Stimulated activated CD8-positive, alpha-beta memory T cell treated with anti-CD3 and anti-CD28 coated beads, Interleukin-7, amount 100 ng/mL, for 48 hours (primary cell): ENCODE measurements around the gene TNIK.

Source experiments
- DNase-seq, 2 donors: peaks; one replicate each; pipeline ENCODE4 v3.0.0-alpha.2; 2020; ENCODE audit warnings: low read depth in 1 of 2; ENCODE audit errors: extremely low read depth in 1 of 2

Gene TNIK

DNA sequence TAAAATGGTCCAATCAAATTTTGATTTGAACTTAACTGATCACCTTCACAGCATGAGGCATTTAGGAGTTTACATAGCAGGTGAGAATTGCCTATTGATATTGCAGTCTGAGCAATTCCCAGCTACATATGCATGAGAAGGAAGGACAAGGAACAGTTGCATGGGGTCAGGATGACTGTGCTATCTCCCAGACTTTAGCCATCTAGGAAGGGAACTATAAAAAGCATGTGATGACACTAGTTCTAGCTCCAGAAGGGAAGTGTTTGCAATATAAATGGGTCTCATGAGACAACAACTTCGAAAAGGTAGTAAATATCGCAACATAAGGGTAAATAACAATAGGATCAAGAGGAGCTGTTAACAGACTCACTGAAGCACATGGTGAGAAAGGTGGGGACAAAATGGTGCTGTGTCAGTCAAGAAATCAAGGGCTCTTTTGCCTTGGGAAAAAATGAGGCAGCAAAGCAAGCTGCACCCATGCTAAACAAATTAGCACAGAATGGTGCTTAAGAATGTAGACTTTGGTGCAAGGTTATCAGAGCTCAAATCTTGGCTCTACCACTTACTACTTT, 343.3 kb downstream of the TNIK start:
- DNase-seq: no peak

DNA sequence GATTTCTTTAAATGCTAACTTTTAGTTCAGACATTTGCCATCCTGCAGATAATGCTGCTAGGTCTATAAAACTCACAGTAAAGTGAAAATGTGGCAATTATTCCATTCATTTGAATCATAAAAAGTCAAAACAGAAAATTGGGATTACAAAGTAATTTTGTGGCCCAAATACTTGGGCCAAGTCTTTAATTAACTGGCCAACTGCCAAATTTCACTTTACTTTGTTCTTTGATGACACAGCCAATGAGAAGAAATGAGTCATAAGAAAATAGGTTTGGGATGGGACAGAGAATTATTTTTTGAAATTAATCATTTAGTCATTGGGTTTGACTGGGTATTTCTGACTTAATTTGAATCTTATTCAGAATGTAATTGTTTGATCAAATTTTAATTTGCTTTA, 343.8 kb downstream of the TNIK start:
- DNase-seq: no peak

DNA sequence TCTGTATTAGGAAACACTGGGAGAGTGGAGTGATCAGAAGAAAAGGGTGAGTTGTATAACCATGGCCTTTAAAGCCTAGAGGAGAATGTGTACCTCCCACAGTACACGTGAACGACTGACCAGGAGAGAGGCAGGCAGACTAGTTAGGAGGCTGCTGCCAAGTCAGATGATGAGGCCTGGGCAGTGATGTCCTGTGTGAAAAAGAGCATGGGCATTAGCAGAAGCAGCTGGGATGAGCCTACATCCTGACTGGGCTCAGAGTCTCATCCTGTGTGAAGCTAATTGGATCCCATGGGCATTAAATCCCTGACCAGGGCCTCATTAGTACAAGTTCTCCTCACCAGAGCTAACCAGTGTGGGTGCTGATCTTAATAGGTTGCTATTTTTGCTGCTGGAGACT, 344.5 kb downstream of the TNIK start:
- no peak for DNase-seq

DNA sequence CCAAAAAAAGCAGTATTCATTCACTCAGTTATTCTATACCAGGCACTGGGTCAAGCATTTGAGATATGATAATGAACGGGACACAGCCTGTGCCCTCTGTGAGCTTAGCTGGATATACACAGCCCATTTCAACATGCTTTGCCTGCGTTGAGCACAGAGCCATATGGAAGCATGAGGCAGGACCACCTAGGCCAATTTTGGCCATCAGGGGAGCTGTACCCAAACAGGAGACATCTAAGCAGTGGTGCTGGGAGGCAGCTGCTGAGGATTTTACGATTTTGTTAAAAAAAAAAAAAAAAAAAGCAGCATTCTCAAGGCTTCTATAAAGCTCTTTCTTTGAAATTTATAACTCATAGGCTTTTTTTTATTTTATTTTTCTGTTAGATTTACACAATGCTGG, 346.5 kb downstream of the TNIK start:
- DNase-seq: no peak

DNA sequence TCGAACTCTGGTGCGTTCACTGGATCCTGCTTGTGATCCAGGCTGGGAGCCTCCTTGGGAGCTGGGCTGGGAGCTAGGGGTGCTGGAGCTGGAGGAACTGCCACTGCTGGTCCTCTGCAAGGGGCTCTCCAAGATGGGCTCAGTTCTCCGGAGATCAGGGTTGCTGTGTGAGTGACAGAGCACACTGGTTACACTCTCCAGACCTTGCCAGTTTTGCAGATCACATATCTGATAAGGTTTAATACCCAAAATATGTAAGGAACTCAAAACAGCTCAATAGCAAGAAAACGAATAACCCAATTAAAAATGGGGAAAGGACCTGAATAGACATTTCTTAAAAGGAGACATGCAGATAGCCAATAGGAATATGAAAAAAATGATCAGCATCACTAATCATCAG, 349.5 kb downstream of the TNIK start:
- DNase-seq: no peak

DNA sequence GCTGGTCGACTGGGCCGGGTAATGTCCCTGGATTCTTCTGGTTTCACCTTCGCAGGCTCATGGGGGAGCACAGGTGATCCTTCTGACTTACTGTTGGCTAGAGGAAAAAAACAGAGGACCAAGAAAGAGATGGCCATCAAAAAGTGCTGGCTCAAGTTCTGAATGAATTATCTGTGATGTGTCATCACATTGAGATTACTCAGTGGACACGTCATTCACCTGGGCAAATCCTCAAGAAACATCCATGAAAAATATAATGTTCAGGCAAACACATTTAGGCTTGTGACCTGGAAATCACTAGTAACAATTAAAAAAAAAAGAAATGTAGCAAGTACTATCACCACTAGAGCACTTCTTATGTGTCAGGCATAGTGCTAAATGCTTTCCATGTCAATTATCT, 352.1 kb downstream of the TNIK start:
- DNase-seq: no peak

DNA sequence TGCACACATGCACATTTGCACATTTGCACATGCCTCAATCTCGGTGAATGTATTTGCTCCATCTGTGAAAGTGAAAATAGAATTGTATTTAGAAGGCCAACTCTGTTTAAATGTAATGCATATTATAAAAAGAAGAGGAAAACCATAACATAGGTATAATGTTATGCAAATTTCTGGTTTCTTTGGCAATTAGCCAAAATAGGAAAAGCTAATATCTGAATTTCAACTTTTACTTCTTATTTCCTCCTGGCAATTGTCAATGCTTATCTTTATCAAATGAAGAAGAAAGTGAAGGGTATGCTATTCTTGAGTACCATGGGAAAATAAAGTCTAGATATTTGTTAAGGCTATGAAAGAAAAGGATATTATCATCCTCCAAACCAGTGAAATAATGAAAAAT, 357.0 kb downstream of the TNIK start:
- no peak for DNase-seq

DNA sequence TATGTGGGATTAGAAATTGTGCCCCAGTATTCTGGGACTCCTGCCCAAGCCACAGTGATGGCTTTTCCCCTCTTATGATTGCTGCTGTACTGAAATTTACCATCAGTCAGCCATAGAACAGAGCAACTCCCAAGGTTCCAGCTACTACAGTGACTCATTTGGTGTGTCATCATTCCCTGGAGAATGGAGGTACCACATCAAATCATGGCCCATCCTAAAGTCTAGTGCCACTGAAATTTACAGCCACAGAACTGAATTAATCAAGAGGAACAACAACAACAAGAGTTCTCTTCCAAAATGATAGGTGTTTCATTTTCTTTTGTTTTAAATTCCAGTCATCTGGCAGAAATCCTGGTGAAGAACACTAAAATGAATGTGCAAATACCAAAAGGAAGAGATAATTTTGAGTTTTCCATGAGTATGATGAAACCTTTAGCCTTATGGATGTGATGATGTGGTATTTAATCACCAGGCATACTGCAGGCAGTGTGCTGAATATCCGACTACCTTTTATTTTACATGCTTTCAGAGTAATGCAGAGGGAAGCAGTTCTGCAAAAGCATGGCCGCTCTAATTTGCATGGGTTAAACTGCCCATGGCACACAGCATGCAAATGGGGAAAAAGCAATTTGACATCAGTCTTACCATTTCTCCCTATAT, 358.1 kb downstream of the TNIK start:
- DNase-seq: no peak

DNA sequence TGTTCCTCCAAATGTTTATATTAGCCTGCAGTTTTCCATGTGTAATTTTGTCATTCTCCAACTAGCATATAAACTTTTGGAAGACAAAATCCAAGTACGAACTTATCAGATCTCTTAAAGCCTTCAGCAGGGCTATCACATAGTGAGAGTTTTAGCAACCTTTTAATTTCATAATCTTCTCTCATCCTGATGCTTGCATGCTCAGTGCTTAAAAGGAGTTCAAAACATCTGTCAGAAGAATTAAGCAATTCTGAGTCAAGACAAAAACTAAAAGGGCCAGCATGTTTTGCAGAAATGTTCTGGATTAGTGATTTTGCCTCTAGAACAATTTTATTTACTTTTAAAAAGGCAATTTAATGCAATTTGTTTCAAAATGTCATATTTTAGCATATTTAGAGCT, 360.3 kb downstream of the TNIK start:
- no peak for DNase-seq

DNA sequence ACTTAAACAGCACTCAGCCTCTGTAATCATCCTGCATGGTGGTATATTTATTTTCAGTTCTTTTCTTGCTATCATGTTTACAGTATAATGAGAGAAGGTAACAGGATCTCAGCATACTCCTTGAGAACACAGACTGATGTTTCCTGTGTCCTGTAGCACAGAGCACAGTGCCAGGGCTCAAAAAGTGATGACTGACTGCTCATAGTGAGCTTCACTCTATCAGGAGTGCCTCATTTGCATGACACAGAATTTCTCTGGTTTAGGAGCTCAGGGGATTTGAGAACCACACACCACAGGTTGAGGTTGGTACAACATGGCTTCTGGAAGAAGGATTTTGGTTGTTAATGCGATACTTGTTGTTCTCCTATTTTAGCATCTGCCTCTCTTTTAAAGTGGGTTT, 365.1 kb downstream of the TNIK start:
- DNase-seq: no peak

DNA sequence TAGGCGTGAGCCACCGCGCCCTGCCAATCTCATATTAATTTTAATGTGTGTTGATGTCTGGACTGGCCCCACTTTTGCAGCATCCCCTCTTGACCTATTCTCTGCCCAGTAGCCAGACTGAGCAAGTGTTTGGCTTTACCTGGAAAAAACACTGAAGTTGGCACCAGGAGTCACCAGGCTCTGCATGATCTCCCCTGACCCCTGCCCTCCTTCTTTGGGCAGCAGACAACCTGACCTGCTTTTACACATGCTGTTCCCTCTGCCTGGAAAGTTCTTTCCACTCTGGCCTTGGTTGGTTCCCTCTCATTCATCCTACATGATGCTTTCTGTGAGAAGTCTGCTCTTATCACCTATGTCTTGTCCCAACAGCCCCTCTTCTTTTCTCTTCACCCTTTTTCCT, 365.8 kb downstream of the TNIK start:
- no peak for DNase-seq

DNA sequence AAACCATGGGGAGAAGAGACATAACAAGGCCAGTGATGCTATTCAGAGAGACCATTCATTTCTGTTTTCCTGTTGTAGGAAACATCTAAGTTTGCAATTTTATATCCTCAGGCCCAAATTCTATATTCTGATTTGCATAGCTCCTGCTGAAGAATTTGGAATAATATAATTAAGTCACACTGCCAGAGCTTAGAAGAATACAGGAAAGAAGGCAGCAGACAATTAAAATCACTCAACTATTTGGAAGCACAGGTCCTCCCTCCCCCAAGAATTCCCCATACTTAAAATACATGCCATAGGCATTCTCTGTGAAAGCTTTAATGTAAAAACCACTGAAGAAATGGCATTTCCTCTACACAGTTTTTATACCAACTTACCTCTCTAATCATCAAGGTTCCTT, 366.7 kb downstream of the TNIK start:
- no peak for DNase-seq

DNA sequence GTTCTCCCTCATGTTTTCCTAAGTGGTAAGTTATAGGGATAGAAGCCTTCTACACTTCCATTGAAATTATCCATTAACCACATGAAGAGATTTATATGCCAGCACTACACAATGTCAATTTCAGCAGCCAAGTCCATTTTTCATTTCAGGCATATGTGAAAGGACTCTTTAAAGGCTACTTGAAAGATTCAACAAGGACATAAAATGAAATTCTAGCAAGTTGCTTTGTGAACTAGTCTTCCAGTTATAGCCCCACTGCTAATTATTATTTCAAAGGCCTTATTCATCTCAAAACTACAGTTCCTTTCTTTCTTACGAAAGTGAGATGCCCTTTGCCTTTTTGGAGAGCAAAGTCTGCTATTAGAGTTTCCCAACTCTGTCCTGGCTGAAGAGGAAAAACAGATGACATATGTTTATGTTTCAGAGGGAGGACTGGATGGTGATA, 367.7 kb downstream of the TNIK start:
- no peak for DNase-seq

DNA sequence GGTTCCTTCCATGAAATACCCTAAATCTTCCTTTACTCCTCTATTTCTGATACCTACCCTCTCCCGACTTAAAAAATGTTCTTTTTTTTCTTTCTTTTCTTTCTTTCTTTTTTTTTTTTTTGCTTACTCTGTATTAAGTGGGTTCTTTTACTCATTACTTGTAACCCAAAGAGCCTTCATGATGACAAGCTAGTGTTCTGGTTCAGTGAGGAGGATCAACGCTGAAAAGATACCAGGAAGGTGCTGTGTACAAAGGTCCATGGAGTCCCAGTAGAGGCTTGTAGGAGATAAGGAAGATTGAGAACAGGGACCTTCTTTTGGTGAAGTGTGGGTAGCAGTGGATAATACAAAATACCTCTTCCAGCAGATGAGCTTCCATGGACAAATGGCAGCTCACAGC, 369.9 kb downstream of the TNIK start:
- no peak for DNase-seq

DNA sequence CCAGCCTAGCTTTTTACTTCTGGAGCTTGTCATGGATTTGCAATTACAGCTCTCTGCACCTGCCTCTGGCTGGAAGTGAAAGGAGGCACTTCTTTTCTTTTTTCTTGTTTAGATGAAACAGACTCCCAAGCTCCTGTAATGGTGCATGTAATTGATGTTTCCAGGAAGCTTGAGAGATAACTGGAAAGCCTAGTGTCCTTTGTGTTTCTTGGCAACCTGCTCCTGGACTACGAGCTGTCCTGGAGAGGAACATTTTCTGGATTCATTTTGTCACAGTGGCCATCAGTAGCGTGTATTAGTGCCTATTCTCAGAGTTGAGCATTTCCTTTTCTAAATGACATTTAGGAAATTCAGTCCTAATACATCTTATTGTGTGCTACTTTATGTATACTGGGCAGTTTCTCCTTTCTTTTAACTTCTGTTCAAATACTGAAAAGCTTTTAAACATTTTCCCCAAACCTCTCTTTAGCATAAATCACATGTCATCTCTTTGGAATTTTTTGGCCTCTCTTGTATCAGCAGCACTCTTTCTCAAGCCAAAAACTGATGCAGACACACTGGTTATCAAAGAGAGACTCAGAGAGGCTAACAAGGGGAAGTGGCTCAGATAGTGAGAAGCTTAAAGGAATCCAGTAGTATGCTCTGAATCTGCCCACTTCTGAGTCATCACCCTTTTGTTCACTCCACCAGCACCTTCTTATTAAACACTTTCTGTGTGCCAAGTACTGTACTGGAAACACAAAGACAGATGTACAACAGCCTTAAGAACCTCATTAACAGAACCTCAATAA, 371.0 kb downstream of the TNIK start:
- no peak for DNase-seq

DNA sequence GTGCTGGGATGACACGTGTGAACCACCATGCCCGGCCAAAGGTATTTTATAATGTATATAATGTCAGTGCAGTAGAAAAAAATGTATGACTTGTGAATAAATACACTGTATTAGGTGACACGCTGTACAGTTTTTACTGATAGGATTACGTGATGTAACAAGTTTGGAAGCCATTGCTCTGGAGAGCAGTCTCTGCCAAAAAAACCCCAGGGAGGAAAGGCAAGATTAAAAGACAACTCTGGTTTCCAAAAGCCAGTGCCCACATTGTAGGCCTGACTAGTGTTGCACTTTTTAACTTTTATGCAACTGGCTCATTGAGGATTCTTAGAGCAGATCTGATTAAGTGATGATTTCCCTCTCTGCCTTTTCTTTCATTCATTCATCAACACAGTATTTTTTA, 371.7 kb downstream of the TNIK start:
- DNase-seq: no peak

DNA sequence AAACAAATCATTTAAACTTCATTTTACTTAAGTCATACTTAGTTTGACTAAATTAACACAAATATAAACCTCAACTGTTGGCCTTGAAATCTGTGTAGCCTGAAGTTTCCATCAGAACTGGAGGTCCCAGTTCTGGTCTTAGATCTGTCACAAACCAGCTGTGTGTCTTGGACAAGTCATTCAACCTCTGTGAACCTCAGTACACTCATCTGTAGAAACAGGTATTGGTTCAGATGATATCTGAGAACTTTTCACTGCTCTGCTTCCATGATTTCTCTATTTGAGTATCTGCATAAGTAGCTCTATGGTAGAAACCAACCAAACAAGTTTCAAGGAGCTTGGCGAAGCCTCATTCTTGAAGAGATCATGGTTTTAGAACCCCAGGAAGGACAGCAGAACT, 373.3 kb downstream of the TNIK start:
- no peak for DNase-seq

DNA sequence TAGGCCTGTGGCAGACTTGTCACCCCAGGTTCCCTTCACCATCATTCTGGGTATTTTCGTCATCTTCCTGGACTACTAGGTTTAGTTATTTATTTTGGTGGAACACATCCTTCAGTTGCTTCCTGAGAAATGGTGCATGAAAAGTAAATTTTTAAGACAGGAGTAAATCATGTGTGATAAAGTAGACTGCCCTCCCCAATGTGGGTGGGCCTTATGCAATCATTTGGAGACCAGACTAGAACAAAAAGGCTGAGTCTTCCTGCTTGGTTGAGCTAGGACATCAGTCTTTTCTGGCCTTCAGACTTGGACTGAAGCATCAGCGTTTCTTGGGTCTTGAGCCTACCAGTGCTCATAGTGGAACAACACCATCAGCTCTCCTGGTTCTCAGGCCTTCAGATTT, 382.9 kb downstream of the TNIK start:
- no peak for DNase-seq

DNA sequence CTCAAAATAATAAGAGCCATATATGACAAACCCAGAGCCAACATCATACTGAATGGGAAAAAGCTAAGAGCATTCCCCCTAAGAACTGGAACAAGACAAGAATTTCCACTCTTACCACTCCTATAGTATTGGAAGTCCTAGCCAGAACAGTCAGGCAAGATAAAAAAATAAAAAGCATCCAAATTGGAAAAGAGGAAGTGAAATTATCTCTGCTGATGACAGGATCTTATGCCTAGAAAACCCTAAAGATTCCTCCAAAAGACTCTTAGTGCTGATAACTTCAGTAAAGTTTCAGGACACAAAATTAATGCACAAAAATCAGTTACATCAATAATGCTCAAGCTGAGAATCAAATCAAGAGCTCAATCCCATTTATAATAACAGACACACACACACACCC, 387.8 kb downstream of the TNIK start:
- DNase-seq: no peak

DNA sequence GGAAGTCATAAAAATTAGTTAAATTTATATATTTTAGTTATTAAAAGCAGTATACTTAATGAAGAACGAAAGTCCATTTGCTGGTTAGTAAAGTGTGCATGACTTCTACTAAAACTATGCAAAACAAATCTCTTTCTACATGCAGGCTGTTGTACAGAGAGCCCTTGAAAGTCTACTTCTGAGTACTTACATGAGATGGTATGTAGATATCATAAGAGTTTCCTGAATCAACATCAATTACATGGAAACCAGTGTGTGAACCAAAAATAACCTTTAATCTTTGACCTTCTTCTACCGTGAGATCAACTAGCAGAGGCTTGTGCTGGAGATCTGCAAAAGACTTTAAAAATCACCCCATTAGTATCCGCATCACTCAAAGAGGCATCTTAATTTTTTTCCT, 391.5 kb downstream of the TNIK start:
- DNase-seq: no peak

DNA sequence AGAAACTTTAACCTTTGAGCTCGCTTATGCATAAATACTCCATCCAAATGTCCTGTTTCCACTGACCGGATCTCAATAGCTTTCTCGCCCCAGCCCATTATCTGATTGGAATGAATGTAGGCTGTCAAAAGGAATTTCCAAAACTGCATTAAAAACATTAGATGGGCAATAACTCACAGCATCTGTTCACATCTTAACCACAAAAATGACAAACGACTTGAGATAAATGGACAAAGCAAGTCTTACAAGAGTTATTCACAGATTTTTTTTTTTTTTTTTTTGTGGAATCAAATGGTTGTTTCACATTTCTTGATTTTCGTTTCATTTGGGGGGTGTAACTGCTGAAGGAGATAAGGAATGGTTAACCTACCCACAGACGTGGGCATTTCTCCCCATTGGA, 394.0 kb downstream of the TNIK start:
- no peak for DNase-seq

DNA sequence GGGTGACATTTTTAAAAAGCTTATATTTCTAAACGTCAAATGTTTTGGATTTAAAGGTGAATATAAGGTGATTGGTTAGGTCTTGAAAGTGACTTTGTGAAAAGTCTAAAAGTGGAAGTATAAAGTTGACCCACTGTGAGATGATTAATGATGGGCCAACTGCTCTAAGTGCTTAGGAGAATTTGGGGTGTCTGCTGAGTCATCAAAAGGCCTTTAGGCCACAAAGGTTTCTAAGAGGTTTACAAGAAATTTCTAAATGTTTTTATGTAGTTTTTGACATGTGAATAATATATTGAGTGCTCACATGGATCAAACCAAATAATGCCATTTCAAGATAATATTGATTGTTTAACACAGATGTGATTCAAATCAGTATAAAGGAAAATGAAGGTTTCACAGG, 394.5 kb downstream of the TNIK start:
- DNase-seq: no peak
